ENCODE measurements around the gene SSTR3.
"Not testable (repeated sequence)": the region's sequence is repeated elsewhere in the genome, so short reads cannot be mapped to it uniquely, and the experiment has no call there.

SSTR3 gene

GRCh38 chr22:37182101-37182948 is 30.0 kb downstream of the SSTR3 start:
- DNase-seq (ENCODE audit: low read depth in 2 of 2), result no peak

GRCh38 chr22:37181681-37182080 is 30.6 kb downstream of the SSTR3 start:
- DNase-seq (ENCODE audit: low read depth in 2 of 2), result no peak

- no peak for DNase-seq (ENCODE audit: low read depth in 2 of 2)
Measured at GRCh38 chr22:37180531-37181231, 31.6 kb downstream of the SSTR3 start.

- DNase-seq (ENCODE audit: low read depth in 2 of 2), result no peak
Measured at GRCh38 chr22:37179622-37180420, 32.5 kb downstream of the SSTR3 start.

GRCh38 chr22:37179126-37179470 is 33.2 kb downstream of the SSTR3 start:
- no peak for DNase-seq (ENCODE audit: low read depth in 2 of 2)

GRCh38 chr22:37178350-37179125 is 33.7 kb downstream of the SSTR3 start:
- no peak for DNase-seq (ENCODE audit: low read depth in 2 of 2)

GRCh38 chr22:37177755-37178154 is 34.5 kb downstream of the SSTR3 start:
- no peak for DNase-seq (ENCODE audit: low read depth in 2 of 2)

GRCh38 chr22:37177221-37177620 is 35.1 kb downstream of the SSTR3 start:
- DNase-seq (ENCODE audit: low read depth in 2 of 2), result no peak

- DNase-seq (ENCODE audit: low read depth in 2 of 2), result no peak
Measured at GRCh38 chr22:37176464-37177061, 35.7 kb downstream of the SSTR3 start.

GRCh38 chr22:37175414-37176281 is 36.6 kb downstream of the SSTR3 start:
- no peak for DNase-seq (ENCODE audit: low read depth in 2 of 2)

- no peak for DNase-seq (ENCODE audit: low read depth in 2 of 2)
Measured at GRCh38 chr22:37174964-37175363, 37.3 kb downstream of the SSTR3 start.

GRCh38 chr22:37173709-37174108 is 38.6 kb downstream of the SSTR3 start:
- DNase-seq (ENCODE audit: low read depth in 2 of 2), result no peak

- no peak for DNase-seq (ENCODE audit: low read depth in 2 of 2)
Measured at GRCh38 chr22:37172266-37173245, 39.7 kb downstream of the SSTR3 start.

- no peak for DNase-seq (ENCODE audit: low read depth in 2 of 2)
Measured at GRCh38 chr22:37171662-37172061, 40.6 kb downstream of the SSTR3 start.

- DNase-seq (ENCODE audit: low read depth in 2 of 2), result not testable (repeated sequence)
Measured at GRCh38 chr22:37170689-37171405, 41.4 kb downstream of the SSTR3 start.

GRCh38 chr22:37169947-37170688 is 42.2 kb downstream of the SSTR3 start:
- DNase-seq (ENCODE audit: low read depth in 2 of 2), result no peak

GRCh38 chr22:37169406-37169805 is 42.9 kb downstream of the SSTR3 start:
- no peak for DNase-seq (ENCODE audit: low read depth in 2 of 2)
